Fibroblast of lung (primary cell): ENCODE results near the gene VPS26B. TPM values are rescaled to one million over a fixed set of nuclear protein-coding genes. Genes with fewer than 3 reads are reported as not detected.

ENCODE experiments used
- DNase-seq, 2 donors: peaks; one replicate each; pipeline versions ENCODE4 v3.0.0 to v3.0.0-alpha.2; 2010; ENCODE audit warnings: low read depth in 2 of 2
- H2AFZ ChIP-seq: 2 replicates; pipeline ENCODE4 v1.5.1; 2012; ENCODE audit warnings: low read length, control low read depth, inconsistent platforms
- H3K27ac ChIP-seq: 2 replicates; pipeline ENCODE4 v1.5.1; 2011; ENCODE audit warnings: low read length, control low read depth; ENCODE audit not compliant: insufficient read depth
- H3K27me3 ChIP-seq: 2 replicates; pipeline ENCODE4 v1.5.1; 2011; ENCODE audit warnings: mild to moderate bottlenecking, low read length; ENCODE audit not compliant: control insufficient read depth, insufficient read depth
- H3K36me3 ChIP-seq: 2 replicates; pipeline ENCODE4 v1.5.1; 2011; ENCODE audit warnings: low read length; ENCODE audit not compliant: control insufficient read depth, insufficient read depth
- H3K4me1 ChIP-seq: 2 replicates; pipeline ENCODE4 v1.5.1; 2011; ENCODE audit warnings: low read length; ENCODE audit not compliant: control insufficient read depth, insufficient read depth; ENCODE audit errors: extremely low read depth
- H3K4me2 ChIP-seq: 2 replicates; pipeline ENCODE4 v1.5.1; 2011; ENCODE audit warnings: low read length, control low read depth; ENCODE audit not compliant: insufficient read depth; ENCODE audit errors: extremely low read depth
- H3K4me3 ChIP-seq, 4 experiments: fragments of 200-600 bp in 1 of 4; sonication (generic) in 1 of 4; replicated peaks in 1 of 4; 2 replicates each; pipeline ENCODE4 v1.5.1; 2011 to 2016; ENCODE audit warnings: low read length in 4 of 4, low read depth in 3 of 4, mild to moderate bottlenecking in 3 of 4, control low read depth in 2 of 4, inconsistent platforms in 1 of 4, mixed read lengths in 1 of 4; ENCODE audit not compliant: insufficient read depth in 1 of 4; ENCODE audit errors: control extremely low read depth in 1 of 4
- H3K79me2 ChIP-seq: 2 replicates; pipeline ENCODE4 v1.5.1; 2012; ENCODE audit warnings: mild to moderate bottlenecking, low read length, inconsistent platforms; ENCODE audit not compliant: control insufficient read depth, insufficient read depth
- H3K9ac ChIP-seq: 2 replicates; pipeline ENCODE4 v1.5.1; 2011; ENCODE audit warnings: mild to moderate bottlenecking, low read length, control low read depth; ENCODE audit not compliant: insufficient read depth
- H3K9me3 ChIP-seq: 2 replicates; pipeline ENCODE4 v1.5.1; 2012; ENCODE audit warnings: low read depth, low read length; ENCODE audit not compliant: control insufficient read depth, insufficient read depth
- H4K20me1 ChIP-seq: 2 replicates; pipeline ENCODE4 v1.5.1; 2011; ENCODE audit warnings: low read length; ENCODE audit not compliant: control insufficient read depth, insufficient read depth; ENCODE audit errors: extremely low read depth
- EZH2 ChIP-seq: IDR thresholded peaks from 2 replicates; pipeline ENCODE4 v1.5.1; 2012; ENCODE audit warnings: low read length, control low read depth, mild to moderate bottlenecking; ENCODE audit errors: missing control alignments
- polyA plus RNA-seq, 2 donors: library from polyadenylated mRNA; depleted of rRNA in 1 of 2; stranded (reverse) in 1 of 2; unstranded in 1 of 2; fragments of >200 nt; gene quantifications; 2 replicates each; pipeline ENCODE4 v1.2.1, GENCODE V29; 2011 to 2012; ENCODE audit warnings: missing spikeins in 1 of 2
- total RNA-seq: library from RNA; depleted of rRNA; stranded (reverse); fragments of >200 nt; gene quantifications from 2 replicates; pipeline ENCODE4 v1.2.1, GENCODE V29; 2014
- TF ChIP-seq, protein P1 (sequence below), 2 donors: IDR thresholded peaks in 1 of 2; conservative IDR thresholded peaks in 1 of 2; 1 replicate in 1 of 2; 2 replicates in 1 of 2; pipeline ENCODE4 v1.5.1; 2011 to 2012; ENCODE audit warnings: low read length in 2 of 2, control low read depth in 1 of 2, inconsistent platforms in 1 of 2, low read depth in 1 of 2, mild to moderate bottlenecking in 1 of 2

Gene VPS26B
- total and polyA plus RNA-seq, 2 donors (not counting 1 experiment from before 2014, with no cell fraction given) = 39.0 to 44.3 TPM

DNA sequence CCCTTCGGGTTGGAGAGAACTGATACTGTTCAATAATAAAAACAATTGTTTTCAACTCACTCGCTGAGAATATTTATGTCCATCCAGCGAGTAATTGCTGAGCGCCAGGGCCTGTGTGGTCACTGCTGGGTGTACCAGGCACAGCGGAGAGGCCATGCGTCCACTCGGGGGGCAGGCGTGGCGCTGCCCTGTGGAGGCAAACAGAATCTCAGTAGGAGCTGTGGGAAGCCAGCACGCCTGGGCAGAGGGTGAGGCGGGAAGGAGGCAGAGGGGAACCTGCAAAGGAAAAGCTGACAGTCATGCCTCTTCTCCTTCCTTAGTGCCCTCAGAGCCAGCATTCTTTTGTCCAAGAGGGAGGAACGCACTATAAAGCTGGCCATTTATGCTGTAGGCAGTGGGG is 63.1 kb downstream of the VPS26B start:
- no peaks in the 10 kb centered on the region for H3K9me3 ChIP-seq

DNA sequence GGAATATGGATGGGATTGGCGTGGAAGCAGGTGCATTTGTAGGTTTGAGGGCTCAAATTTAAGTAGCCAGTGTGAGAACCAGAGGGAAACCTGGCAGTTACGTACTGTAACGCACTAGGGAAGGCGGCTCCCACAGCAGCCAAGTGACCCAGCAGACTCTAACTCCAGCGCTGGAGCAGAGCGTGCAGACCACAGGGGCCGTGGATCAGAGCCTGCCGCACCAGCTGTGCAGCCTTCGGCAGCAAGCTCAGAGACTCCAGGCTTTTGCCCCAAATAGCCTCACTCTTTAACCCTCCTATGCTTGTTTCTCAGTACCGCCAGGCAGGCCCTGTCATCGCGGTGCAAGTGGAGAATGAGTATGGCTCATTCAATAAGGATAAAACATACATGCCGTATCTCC is 64.0 kb downstream of the VPS26B start:
- no peaks in the 10 kb centered on the region for H3K79me2 ChIP-seq
- no peaks in the 10 kb centered on the region for H3K4me1 ChIP-seq
- TF ChIP-seq, protein P1, sequence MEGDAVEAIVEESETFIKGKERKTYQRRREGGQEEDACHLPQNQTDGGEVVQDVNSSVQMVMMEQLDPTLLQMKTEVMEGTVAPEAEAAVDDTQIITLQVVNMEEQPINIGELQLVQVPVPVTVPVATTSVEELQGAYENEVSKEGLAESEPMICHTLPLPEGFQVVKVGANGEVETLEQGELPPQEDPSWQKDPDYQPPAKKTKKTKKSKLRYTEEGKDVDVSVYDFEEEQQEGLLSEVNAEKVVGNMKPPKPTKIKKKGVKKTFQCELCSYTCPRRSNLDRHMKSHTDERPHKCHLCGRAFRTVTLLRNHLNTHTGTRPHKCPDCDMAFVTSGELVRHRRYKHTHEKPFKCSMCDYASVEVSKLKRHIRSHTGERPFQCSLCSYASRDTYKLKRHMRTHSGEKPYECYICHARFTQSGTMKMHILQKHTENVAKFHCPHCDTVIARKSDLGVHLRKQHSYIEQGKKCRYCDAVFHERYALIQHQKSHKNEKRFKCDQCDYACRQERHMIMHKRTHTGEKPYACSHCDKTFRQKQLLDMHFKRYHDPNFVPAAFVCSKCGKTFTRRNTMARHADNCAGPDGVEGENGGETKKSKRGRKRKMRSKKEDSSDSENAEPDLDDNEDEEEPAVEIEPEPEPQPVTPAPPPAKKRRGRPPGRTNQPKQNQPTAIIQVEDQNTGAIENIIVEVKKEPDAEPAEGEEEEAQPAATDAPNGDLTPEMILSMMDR (conservative IDR thresholded peaks at IDR 0.05 in 1 of 2, IDR thresholded peaks at IDR 0.05 in 1 of 2; ENCODE audit: low read depth in 1 of 2, low read length in 2 of 2) = no peak
- TF ChIP-seq EZH2 = no peak
- H3K27ac ChIP-seq = no peak overlapping the region
- no peaks in the 10 kb centered on the region for H3K27me3 ChIP-seq
- H3K4me3 ChIP-seq = no peak overlapping the region
- H3K36me3 ChIP-seq = no peaks in the 10 kb centered on the region
- no peaks in the 10 kb centered on the region for H3K9me3 ChIP-seq
- no peak overlapping the region for H2AFZ ChIP-seq
- no peak overlapping the region for H3K9ac ChIP-seq
- no peak overlapping the region for H3K4me2 ChIP-seq
- DNase-seq = no peak
- H4K20me1 ChIP-seq = no peaks in the 10 kb centered on the region

More for the DNA sequence above, 63.1 kb downstream of the VPS26B start:
- no peaks in the 10 kb centered on the region for H3K36me3 ChIP-seq
- no peaks in the 10 kb centered on the region for H4K20me1 ChIP-seq
- TF ChIP-seq EZH2 = no peak
- TF ChIP-seq, protein P1 (conservative IDR thresholded peaks at IDR 0.05 in 1 of 2, IDR thresholded peaks at IDR 0.05 in 1 of 2; ENCODE audit: low read depth in 1 of 2, low read length in 2 of 2) = no peak
- H2AFZ ChIP-seq = no peak overlapping the region
- no peak overlapping the region for H3K27ac ChIP-seq
- no peak overlapping the region for H3K9ac ChIP-seq
- no peak overlapping the region for H3K4me2 ChIP-seq
- no peaks in the 10 kb centered on the region for H3K4me1 ChIP-seq
- no peaks in the 10 kb centered on the region for H3K27me3 ChIP-seq
- no peaks in the 10 kb centered on the region for H3K79me2 ChIP-seq
- DNase-seq = no peak
- H3K4me3 ChIP-seq = no peak overlapping the region

DNA sequence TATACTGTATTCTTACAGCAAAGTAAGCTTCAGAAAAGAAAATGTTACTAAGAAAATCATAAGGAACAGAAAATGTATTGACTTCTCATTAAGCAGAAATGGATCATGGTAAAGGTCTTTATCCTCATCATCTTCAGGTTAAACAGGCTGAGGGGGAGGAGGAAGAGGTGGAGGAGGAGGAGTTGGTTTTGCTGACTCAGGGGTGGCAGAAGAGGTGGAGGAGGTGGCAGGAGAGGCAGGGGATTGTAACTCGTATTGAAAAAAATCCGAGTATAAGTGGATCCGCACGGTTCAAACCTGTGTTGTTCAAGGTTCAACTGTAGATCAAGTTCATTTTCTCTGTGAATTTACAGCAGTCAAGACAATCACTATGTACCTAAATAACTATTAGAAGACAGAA is 64.7 kb downstream of the VPS26B start:
- H3K9me3 ChIP-seq = no peaks in the 10 kb centered on the region
- H3K4me2 ChIP-seq = no peak overlapping the region
- DNase-seq = no peak
- no peak overlapping the region for H3K4me3 ChIP-seq
- no peaks in the 10 kb centered on the region for H3K79me2 ChIP-seq
- no peak overlapping the region for H3K27ac ChIP-seq
- H2AFZ ChIP-seq = no peak overlapping the region
- H3K9ac ChIP-seq = no peak overlapping the region
- no peaks in the 10 kb centered on the region for H4K20me1 ChIP-seq
- TF ChIP-seq, protein P1 (conservative IDR thresholded peaks at IDR 0.05 in 1 of 2, IDR thresholded peaks at IDR 0.05 in 1 of 2; ENCODE audit: low read depth in 1 of 2, low read length in 2 of 2) = no peak
- TF ChIP-seq EZH2 = no peak
- H3K4me1 ChIP-seq = no peaks in the 10 kb centered on the region
- H3K36me3 ChIP-seq = no peaks in the 10 kb centered on the region
- no peaks in the 10 kb centered on the region for H3K27me3 ChIP-seq
